Measurements from ENCODE around the gene U2SURP.
"Not testable (repeated sequence)": the region's sequence is repeated elsewhere in the genome, so short reads cannot be mapped to it uniquely, and the experiment has no call there.

Gene U2SURP

GRCh38 chr3:143014921-143015320, 13.6 kb downstream of the U2SURP start:
- Histone ChIP-seq H3K36me3 (ENCODE audit: control insufficient read depth in 2 of 2, insufficient read depth in 2 of 2, low read length in 2 of 2) (peaks cover 8 to 16% of the 10 kb centered on the region in 2 donors), H3K27ac (ENCODE audit: low read length) (no peak overlapping the region), H3K27me3 (ENCODE audit: control insufficient read depth in 1 of 2, insufficient read depth in 2 of 2, low read length in 2 of 2) (no peaks in the 10 kb centered on the region), H3K4me1 (ENCODE audit: control insufficient read depth, insufficient read depth, low read length) (no peaks in the 10 kb centered on the region), H3K4me3 (ENCODE audit: low read length in 2 of 2) (no peak overlapping the region), H3K9ac (ENCODE audit: low read length in 2 of 2) (no peak overlapping the region), H3K9me3 (ENCODE audit: control insufficient read depth in 2 of 2, low read length in 2 of 2) (no peaks in the 10 kb centered on the region)

- Histone ChIP-seq H3K9me3 (ENCODE audit: control insufficient read depth in 2 of 2, low read length in 2 of 2) (no peaks in the 10 kb centered on the region), H3K4me3 (ENCODE audit: low read length in 2 of 2) (no peak overlapping the region), H3K4me1 (ENCODE audit: control insufficient read depth, insufficient read depth, low read length) (no peaks in the 10 kb centered on the region), H3K27ac (ENCODE audit: low read length) (no peak overlapping the region), H3K36me3 (ENCODE audit: control insufficient read depth in 2 of 2, insufficient read depth in 2 of 2, low read length in 2 of 2) (peaks cover 16 to 31% of the 10 kb centered on the region in 2 donors), H3K27me3 (ENCODE audit: control insufficient read depth in 1 of 2, insufficient read depth in 2 of 2, low read length in 2 of 2) (no peaks in the 10 kb centered on the region), H3K9ac (ENCODE audit: low read length in 2 of 2) (no peak overlapping the region)
Observed at GRCh38 chr3:143016321-143016972, 15.1 kb downstream of the U2SURP start.

GRCh38 chr3:143024351-143024960, 23.1 kb downstream of the U2SURP start:
- no peak overlapping the region for H3K9ac ChIP-seq (ENCODE audit: low read length in 2 of 2)
- H3K27me3 ChIP-seq (ENCODE audit: control insufficient read depth in 1 of 2, insufficient read depth in 2 of 2, low read length in 2 of 2) = no peaks in the 10 kb centered on the region
- H3K9me3 ChIP-seq (ENCODE audit: control insufficient read depth in 2 of 2, low read length in 2 of 2) = no peaks in the 10 kb centered on the region
- H3K4me1 ChIP-seq (ENCODE audit: control insufficient read depth, insufficient read depth, low read length) = no peaks in the 10 kb centered on the region
- H3K27ac ChIP-seq (ENCODE audit: low read length) = no peak overlapping the region
- H3K36me3 ChIP-seq (ENCODE audit: control insufficient read depth in 2 of 2, insufficient read depth in 2 of 2, low read length in 2 of 2) = peaks cover 40 to 52% of the 10 kb centered on the region in 2 donors
- no peak overlapping the region for H3K4me3 ChIP-seq (ENCODE audit: low read length in 2 of 2)

- no peaks in the 10 kb centered on the region for H3K4me1 ChIP-seq (ENCODE audit: control insufficient read depth, insufficient read depth, low read length)
- peaks cover 32 to 37% of the 10 kb centered on the region in 2 donors for H3K36me3 ChIP-seq (ENCODE audit: control insufficient read depth in 2 of 2, insufficient read depth in 2 of 2, low read length in 2 of 2)
- H3K4me3 ChIP-seq (ENCODE audit: low read length in 2 of 2) = no peak overlapping the region
- H3K9me3 ChIP-seq (ENCODE audit: control insufficient read depth in 2 of 2, low read length in 2 of 2) = no peaks in the 10 kb centered on the region
- no peaks in the 10 kb centered on the region for H3K27me3 ChIP-seq (ENCODE audit: control insufficient read depth in 1 of 2, insufficient read depth in 2 of 2, low read length in 2 of 2)
- H3K9ac ChIP-seq (ENCODE audit: low read length in 2 of 2) = no peak overlapping the region
- no peak overlapping the region for H3K27ac ChIP-seq (ENCODE audit: low read length)
Observed at GRCh38 chr3:143031327-143031726, 30.0 kb downstream of the U2SURP start.

- H3K27ac ChIP-seq (ENCODE audit: low read length); H3K4me3 ChIP-seq (ENCODE audit: low read length in 2 of 2); H3K4me1 ChIP-seq (ENCODE audit: control insufficient read depth, insufficient read depth, low read length); H3K27me3 ChIP-seq (ENCODE audit: control insufficient read depth in 1 of 2, insufficient read depth in 2 of 2, low read length in 2 of 2); H3K9me3 ChIP-seq (ENCODE audit: control insufficient read depth in 2 of 2, low read length in 2 of 2); H3K9ac ChIP-seq (ENCODE audit: low read length in 2 of 2): not testable (repeated sequence)
- peaks cover 36 to 42% of the 10 kb centered on the region in 2 donors for H3K36me3 ChIP-seq (ENCODE audit: control insufficient read depth in 2 of 2, insufficient read depth in 2 of 2, low read length in 2 of 2)
Observed at GRCh38 chr3:143031796-143032387, 30.5 kb downstream of the U2SURP start.

- no peaks in the 10 kb centered on the region for H3K9me3 ChIP-seq (ENCODE audit: control insufficient read depth in 2 of 2, low read length in 2 of 2)
- no peak overlapping the region for H3K4me3 ChIP-seq (ENCODE audit: low read length in 2 of 2)
- H3K36me3 ChIP-seq (ENCODE audit: control insufficient read depth in 2 of 2, insufficient read depth in 2 of 2, low read length in 2 of 2) = peaks cover 18 to 24% of the 10 kb centered on the region in 2 donors
- no peaks in the 10 kb centered on the region for H3K4me1 ChIP-seq (ENCODE audit: control insufficient read depth, insufficient read depth, low read length)
- H3K9ac ChIP-seq (ENCODE audit: low read length in 2 of 2) = no peak overlapping the region
- H3K27me3 ChIP-seq (ENCODE audit: control insufficient read depth in 1 of 2, insufficient read depth in 2 of 2, low read length in 2 of 2) = no peaks in the 10 kb centered on the region
- H3K27ac ChIP-seq (ENCODE audit: low read length) = no peak overlapping the region
Observed at GRCh38 chr3:143035466-143036211, 34.3 kb downstream of the U2SURP start.

- no peak overlapping the region for H3K9ac ChIP-seq (ENCODE audit: low read length in 2 of 2)
- peaks cover 18% of the 10 kb centered on the region in 2 donors for H3K36me3 ChIP-seq (ENCODE audit: control insufficient read depth in 2 of 2, insufficient read depth in 2 of 2, low read length in 2 of 2)
- no peaks in the 10 kb centered on the region for H3K9me3 ChIP-seq (ENCODE audit: control insufficient read depth in 2 of 2, low read length in 2 of 2)
- H3K27ac ChIP-seq (ENCODE audit: low read length) = no peak overlapping the region
- H3K4me3 ChIP-seq (ENCODE audit: low read length in 2 of 2) = no peak overlapping the region
- H3K27me3 ChIP-seq (ENCODE audit: control insufficient read depth in 1 of 2, insufficient read depth in 2 of 2, low read length in 2 of 2) = no peaks in the 10 kb centered on the region
- no peaks in the 10 kb centered on the region for H3K4me1 ChIP-seq (ENCODE audit: control insufficient read depth, insufficient read depth, low read length)
Observed at GRCh38 chr3:143036557-143036956, 35.2 kb downstream of the U2SURP start.

GRCh38 chr3:143037867-143038266, 36.5 kb downstream of the U2SURP start:
- no peak overlapping the region for H3K27ac ChIP-seq (ENCODE audit: low read length)
- no peaks in the 10 kb centered on the region for H3K9me3 ChIP-seq (ENCODE audit: control insufficient read depth in 2 of 2, low read length in 2 of 2)
- no peaks in the 10 kb centered on the region for H3K27me3 ChIP-seq (ENCODE audit: control insufficient read depth in 1 of 2, insufficient read depth in 2 of 2, low read length in 2 of 2)
- no peak overlapping the region for H3K9ac ChIP-seq (ENCODE audit: low read length in 2 of 2)
- peaks cover 18% of the 10 kb centered on the region in 2 donors for H3K36me3 ChIP-seq (ENCODE audit: control insufficient read depth in 2 of 2, insufficient read depth in 2 of 2, low read length in 2 of 2)
- H3K4me3 ChIP-seq (ENCODE audit: low read length in 2 of 2) = no peak overlapping the region
- no peaks in the 10 kb centered on the region for H3K4me1 ChIP-seq (ENCODE audit: control insufficient read depth, insufficient read depth, low read length)

- peaks cover 23 to 28% of the 10 kb centered on the region in 2 donors for H3K36me3 ChIP-seq (ENCODE audit: control insufficient read depth in 2 of 2, insufficient read depth in 2 of 2, low read length in 2 of 2)
- no peak overlapping the region for H3K9ac ChIP-seq (ENCODE audit: low read length in 2 of 2)
- H3K27ac ChIP-seq (ENCODE audit: low read length) = no peak overlapping the region
- no peak overlapping the region for H3K4me3 ChIP-seq (ENCODE audit: low read length in 2 of 2)
- H3K27me3 ChIP-seq (ENCODE audit: control insufficient read depth in 1 of 2, insufficient read depth in 2 of 2, low read length in 2 of 2) = no peaks in the 10 kb centered on the region
- no peaks in the 10 kb centered on the region for H3K9me3 ChIP-seq (ENCODE audit: control insufficient read depth in 2 of 2, low read length in 2 of 2)
- H3K4me1 ChIP-seq (ENCODE audit: control insufficient read depth, insufficient read depth, low read length) = no peaks in the 10 kb centered on the region
Observed at GRCh38 chr3:143040261-143040879, 39.0 kb downstream of the U2SURP start.

- Histone ChIP-seq H3K4me3 (ENCODE audit: low read length in 2 of 2) (no peak overlapping the region), H3K4me1 (ENCODE audit: control insufficient read depth, insufficient read depth, low read length) (no peaks in the 10 kb centered on the region), H3K9me3 (ENCODE audit: control insufficient read depth in 2 of 2, low read length in 2 of 2) (no peaks in the 10 kb centered on the region), H3K36me3 (ENCODE audit: control insufficient read depth in 2 of 2, insufficient read depth in 2 of 2, low read length in 2 of 2) (peaks cover 18 to 26% of the 10 kb centered on the region in 2 donors), H3K9ac (ENCODE audit: low read length in 2 of 2) (no peak overlapping the region), H3K27me3 (ENCODE audit: control insufficient read depth in 1 of 2, insufficient read depth in 2 of 2, low read length in 2 of 2) (no peaks in the 10 kb centered on the region), H3K27ac (ENCODE audit: low read length) (no peak overlapping the region)
Observed at GRCh38 chr3:143041903-143042302, 40.5 kb downstream of the U2SURP start.

Data from stomach smooth muscle (tissue), 2 donors.